ENCODE data around the gene CERS4.

The CERS4 gene

DNA sequence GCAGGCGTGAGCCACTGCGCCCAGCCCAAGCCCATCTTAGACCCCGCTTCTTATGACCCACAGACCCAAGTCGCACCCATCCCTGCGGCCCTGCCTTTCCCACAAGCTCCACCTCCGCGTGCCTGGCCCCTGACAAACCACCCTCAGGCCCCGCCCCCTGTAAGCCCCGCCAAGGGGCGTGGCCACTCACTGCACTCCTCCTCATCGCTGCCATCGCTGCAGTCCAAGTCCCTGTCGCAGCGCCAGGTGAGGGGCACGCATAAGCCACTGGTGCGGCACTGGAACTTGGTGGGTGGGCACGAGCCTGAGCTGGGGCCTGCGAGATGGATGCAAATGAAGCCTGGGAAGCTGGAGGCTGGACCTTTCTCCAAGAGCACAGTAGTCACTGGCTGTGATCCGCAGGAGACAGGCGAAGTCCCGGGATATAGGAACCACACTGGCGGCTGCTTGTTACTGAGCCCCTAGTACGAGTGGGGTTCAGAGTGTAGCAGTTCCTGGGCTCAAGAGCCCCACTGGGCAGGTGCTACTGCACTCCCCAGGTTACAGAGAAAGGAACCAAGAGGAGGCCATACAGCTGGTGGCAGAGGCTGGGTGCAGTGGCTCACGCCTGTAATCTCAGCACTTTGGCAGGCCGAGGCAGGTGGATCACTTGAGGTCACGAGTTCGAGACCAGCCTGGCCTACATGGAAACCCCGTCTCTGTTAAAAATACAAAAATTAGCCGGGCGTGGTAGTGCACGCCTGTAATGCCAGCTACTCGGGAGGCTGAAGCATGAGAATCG is 95.9 kb downstream of the CERS4 start:
- DNase-seq (ENCODE audit: low read depth), result peak; percentile 62
- H3K4me3 ChIP-seq (ENCODE audit: low read depth, low read length), result no peak overlapping the region
- TF ChIP-seq MYC (IDR thresholded peaks at IDR 0.05; ENCODE audit: low read depth, low read length), result no peak
- TF ChIP-seq, protein P1, sequence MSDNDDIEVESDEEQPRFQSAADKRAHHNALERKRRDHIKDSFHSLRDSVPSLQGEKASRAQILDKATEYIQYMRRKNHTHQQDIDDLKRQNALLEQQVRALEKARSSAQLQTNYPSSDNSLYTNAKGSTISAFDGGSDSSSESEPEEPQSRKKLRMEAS (IDR thresholded peaks at IDR 0.05; ENCODE audit: low read depth, low read length), result no peak
- no peak for TF ChIP-seq POLR2A (IDR thresholded peaks at IDR 0.05; ENCODE audit: extremely low read depth, insufficient read length)
- TF ChIP-seq, protein P2, sequence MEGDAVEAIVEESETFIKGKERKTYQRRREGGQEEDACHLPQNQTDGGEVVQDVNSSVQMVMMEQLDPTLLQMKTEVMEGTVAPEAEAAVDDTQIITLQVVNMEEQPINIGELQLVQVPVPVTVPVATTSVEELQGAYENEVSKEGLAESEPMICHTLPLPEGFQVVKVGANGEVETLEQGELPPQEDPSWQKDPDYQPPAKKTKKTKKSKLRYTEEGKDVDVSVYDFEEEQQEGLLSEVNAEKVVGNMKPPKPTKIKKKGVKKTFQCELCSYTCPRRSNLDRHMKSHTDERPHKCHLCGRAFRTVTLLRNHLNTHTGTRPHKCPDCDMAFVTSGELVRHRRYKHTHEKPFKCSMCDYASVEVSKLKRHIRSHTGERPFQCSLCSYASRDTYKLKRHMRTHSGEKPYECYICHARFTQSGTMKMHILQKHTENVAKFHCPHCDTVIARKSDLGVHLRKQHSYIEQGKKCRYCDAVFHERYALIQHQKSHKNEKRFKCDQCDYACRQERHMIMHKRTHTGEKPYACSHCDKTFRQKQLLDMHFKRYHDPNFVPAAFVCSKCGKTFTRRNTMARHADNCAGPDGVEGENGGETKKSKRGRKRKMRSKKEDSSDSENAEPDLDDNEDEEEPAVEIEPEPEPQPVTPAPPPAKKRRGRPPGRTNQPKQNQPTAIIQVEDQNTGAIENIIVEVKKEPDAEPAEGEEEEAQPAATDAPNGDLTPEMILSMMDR (IDR thresholded peaks at IDR 0.05; ENCODE audit: low read depth, low read length), result no peak

GRCh38 chr19:8305798-8306197 is 96.6 kb downstream of the CERS4 start:
- peak; percentile 18 for DNase-seq (ENCODE audit: low read depth)
- no peak overlapping the region for H3K4me3 ChIP-seq (ENCODE audit: low read depth, low read length)
- TF ChIP-seq, protein P2 (IDR thresholded peaks at IDR 0.05; ENCODE audit: low read depth, low read length), result no peak
- TF ChIP-seq, protein P1 (IDR thresholded peaks at IDR 0.05; ENCODE audit: low read depth, low read length), result no peak
- no peak for TF ChIP-seq MYC (IDR thresholded peaks at IDR 0.05; ENCODE audit: low read depth, low read length)
- no peak for TF ChIP-seq POLR2A (IDR thresholded peaks at IDR 0.05; ENCODE audit: extremely low read depth, insufficient read length)

GRCh38 chr19:8306235-8307054 is 97.3 kb downstream of the CERS4 start:
- H3K4me3 ChIP-seq (ENCODE audit: low read depth, low read length), result peak overlapping the region; percentile 92
- DNase-seq (ENCODE audit: low read depth), result peak; percentile 27
- TF ChIP-seq, protein P2 (IDR thresholded peaks at IDR 0.05; ENCODE audit: low read depth, low read length), result no peak
- TF ChIP-seq MYC (IDR thresholded peaks at IDR 0.05; ENCODE audit: low read depth, low read length), result no peak
- TF ChIP-seq, protein P1 (IDR thresholded peaks at IDR 0.05; ENCODE audit: low read depth, low read length), result no peak
- no peak for TF ChIP-seq POLR2A (IDR thresholded peaks at IDR 0.05; ENCODE audit: extremely low read depth, insufficient read length)

GRCh38 chr19:8307400-8307964 is 98.3 kb downstream of the CERS4 start:
- peak overlapping the region; percentile 92 for H3K4me3 ChIP-seq (ENCODE audit: low read depth, low read length)
- DNase-seq (ENCODE audit: low read depth), result peak; percentile 70
- TF ChIP-seq MYC (IDR thresholded peaks at IDR 0.05; ENCODE audit: low read depth, low read length), result no peak
- TF ChIP-seq, protein P1 (IDR thresholded peaks at IDR 0.05; ENCODE audit: low read depth, low read length), result no peak
- TF ChIP-seq, protein P2 (IDR thresholded peaks at IDR 0.05; ENCODE audit: low read depth, low read length), result no peak
- no peak for TF ChIP-seq POLR2A (IDR thresholded peaks at IDR 0.05; ENCODE audit: extremely low read depth, insufficient read length)

GRCh38 chr19:8307965-8308866 is 99.0 kb downstream of the CERS4 start, which contains the start of gene CD320:
Gene CD320, minus strand, starts transcription at chr19:8308358. Its CDS starts 68 bp downstream, at chr19:8308290.
- peak; percentile 99 for DNase-seq (ENCODE audit: low read depth)
- TF ChIP-seq, protein P1 (IDR thresholded peaks at IDR 0.05; ENCODE audit: low read depth, low read length), result peak; percentile 99
- TF ChIP-seq POLR2A (IDR thresholded peaks at IDR 0.05; ENCODE audit: extremely low read depth, insufficient read length) (peak; percentile 98), MYC (IDR thresholded peaks at IDR 0.05; ENCODE audit: low read depth, low read length) (peak; percentile 99)
- TF ChIP-seq, protein P2 (IDR thresholded peaks at IDR 0.05; ENCODE audit: low read depth, low read length), result no peak
- peak within 1 kb of the TSS; percentile 92 for H3K4me3 ChIP-seq (ENCODE audit: low read depth, low read length)

Data from NB4 (cell line).